WTC11 (cell line): ENCODE results near the gene TRPM2.

ENCODE experiments used
- CTCF ChIP-seq: fragments of 200-600 bp; IDR thresholded peaks from 2 replicates; pipeline ENCODE4 v1.8.0; 2022; ENCODE audit warnings: antibody characterized with exemption
- ESRRA ChIP-seq: sonication (generic); formaldehyde crosslinking; IDR thresholded peaks from 2 replicates; pipeline ENCODE4 v1.8.1; 2022; ENCODE audit warnings: mild to moderate bottlenecking, missing genetic modification reagents, borderline replicate concordance
- TCF7 ChIP-seq: sonication (generic); formaldehyde crosslinking; IDR thresholded peaks from 2 replicates; pipeline ENCODE4 v1.8.0; 2022; ENCODE audit warnings: mild to moderate bottlenecking, low read depth, missing genetic modification reagents, moderate library complexity
- ZNF317 ChIP-seq: sonication (generic); formaldehyde crosslinking; IDR thresholded peaks from 2 replicates; pipeline ENCODE4 v1.8.1; 2023; ENCODE audit warnings: low read depth, mild to moderate bottlenecking, moderate library complexity, missing genetic modification reagents, borderline replicate concordance

DNA sequence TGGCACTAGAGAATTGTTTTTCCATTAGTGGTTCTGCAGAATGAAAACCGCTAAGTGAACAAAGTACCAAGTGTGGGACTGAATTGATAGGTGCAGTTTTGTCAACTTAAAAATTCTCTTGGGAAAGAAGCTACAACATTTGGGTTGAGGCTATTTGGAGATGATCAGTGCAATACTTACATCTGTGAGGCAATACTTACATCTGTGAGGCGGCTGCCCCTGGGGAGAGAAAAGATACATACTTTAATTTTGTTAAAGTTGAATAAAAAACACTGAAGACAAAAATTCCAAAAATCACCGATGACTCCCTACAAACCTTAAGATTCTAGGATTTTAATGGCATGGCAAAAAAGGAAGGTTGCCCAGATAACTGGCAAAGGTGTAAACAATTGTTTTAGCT lies 16.0 kb upstream of the TRPM2 start:
- TF ChIP-seq CTCF (no peak), TCF7 (no peak), ZNF317 (CRISPR knock-in tag) (no peak), ESRRA (CRISPR knock-in tag) (no peak)
